HG02642 (cell line): ENCODE data around the gene SETD1B.
"Not testable (repeated sequence)": the region's sequence is repeated elsewhere in the genome, so short reads cannot be mapped to it uniquely, and the experiment has no call there.

ENCODE experiments used
- ATAC-seq: cut with Tn5 transposase; IDR thresholded peaks from one replicate; pipeline ENCODE4 v1.9.1; 2021; ENCODE audit warnings: mild to moderate bottlenecking; ENCODE audit not compliant: unreplicated experiment, poor library complexity

Gene SETD1B

DNA sequence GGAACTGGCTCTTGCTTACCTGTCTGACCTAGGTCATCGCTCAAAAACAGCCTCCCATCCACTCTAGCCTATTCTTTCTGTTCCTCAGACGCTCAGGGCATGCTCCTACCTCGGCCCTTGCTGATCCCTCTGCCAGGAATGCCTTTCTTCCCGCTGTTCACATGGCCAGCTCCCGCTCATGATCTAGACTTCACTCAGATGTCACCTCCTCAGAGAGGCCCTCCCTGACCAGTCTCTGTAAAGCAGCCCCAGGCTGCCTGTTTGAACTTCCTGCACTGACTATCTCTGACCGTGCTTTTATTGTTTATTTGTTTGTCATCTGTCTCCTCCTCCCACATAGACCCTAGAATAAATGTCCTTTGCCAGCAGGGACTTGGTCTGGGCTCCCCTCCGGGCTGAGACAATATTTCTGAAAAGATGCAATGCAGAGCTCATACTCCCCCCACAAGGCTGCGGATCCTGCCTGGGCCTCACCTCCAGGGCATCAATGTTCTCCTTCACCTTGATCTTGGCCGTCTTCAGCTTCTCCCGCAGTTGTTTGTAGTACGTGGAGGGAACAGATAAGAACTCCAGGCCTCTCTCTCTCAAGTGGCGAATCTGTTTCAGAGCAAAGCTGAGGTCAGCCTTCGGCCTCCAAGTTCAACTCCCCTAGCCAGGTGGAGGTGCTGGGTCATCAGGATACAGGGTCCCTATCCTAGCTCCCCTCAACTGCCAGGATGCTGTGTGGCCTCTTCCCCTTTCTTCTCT is 39.6 kb downstream of the SETD1B start:
- ATAC-seq = no peak

DNA sequence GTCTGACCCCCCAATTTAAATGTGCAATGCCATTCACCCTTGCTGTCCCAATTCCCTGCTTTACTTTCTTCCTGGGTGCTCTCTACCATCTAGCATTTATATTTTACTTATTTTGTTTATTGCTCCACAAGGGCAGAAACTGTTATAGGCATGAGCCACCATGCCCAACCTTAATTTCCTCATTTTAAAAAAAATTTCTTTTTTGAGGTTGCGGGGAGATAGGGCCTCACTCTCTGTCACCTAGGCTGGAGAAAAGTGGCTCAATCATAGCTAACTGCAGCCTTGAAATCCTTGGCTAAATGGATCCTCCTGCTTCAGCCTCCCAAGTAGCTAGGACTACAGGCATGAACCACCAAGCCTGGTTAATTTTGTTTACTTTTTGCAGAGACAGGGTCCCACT is 41.9 kb downstream of the SETD1B start:
- ATAC-seq = no peak

- no peak for ATAC-seq
Observed at GRCh38 chr12:121849211-121849610, 45.4 kb downstream of the SETD1B start.

GRCh38 chr12:121849665-121850064 is 45.9 kb downstream of the SETD1B start:
- no peak for ATAC-seq

DNA sequence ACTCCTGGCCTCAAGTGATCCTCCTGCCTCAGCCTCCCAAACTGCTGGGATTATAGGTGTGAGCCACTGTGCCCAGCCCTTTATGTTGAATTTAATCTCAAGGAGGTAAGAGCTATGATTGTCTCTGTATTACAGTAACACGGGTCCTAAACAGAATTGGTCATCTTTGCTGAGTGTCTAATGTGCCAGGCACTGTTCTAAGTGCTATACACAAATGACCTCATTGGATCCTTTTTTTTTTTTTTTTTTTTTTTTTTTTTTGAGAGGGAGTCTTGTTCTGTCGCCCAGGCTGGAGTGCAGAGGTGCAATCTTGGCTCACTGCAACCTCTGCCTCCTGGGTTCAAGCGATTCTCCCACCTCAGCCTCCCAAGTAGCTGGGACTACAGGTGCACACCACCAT is 48.6 kb downstream of the SETD1B start:
- not testable (repeated sequence) for ATAC-seq

GRCh38 chr12:121857322-121858246 is 53.8 kb downstream of the SETD1B start:
- no peak for ATAC-seq

DNA sequence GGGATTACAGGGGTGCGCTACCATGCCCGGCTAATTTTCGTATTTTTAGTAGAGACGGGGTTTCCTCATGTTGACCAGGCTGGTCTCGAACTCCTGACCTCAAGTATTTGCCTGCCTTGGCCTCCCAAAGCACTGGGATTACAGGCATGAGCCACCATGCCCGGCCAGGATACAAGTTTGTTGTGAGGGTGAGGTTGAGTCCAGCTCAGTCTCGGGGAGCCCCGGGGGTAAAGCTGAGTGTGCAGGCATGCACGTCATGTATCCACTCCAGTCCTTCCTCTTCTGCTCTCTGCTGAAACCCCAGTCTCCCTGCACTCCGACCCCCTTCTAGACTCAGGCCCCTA is 54.5 kb downstream of the SETD1B start:
- ATAC-seq = no peak

GRCh38 chr12:121858662-121859572 is 55.1 kb downstream of the SETD1B start, which contains the start of gene HPD:
Gene HPD, minus strand, starts transcription at chr12:121858859. Its CDS starts 36 bp downstream, at chr12:121858823.
- no peak for ATAC-seq

DNA sequence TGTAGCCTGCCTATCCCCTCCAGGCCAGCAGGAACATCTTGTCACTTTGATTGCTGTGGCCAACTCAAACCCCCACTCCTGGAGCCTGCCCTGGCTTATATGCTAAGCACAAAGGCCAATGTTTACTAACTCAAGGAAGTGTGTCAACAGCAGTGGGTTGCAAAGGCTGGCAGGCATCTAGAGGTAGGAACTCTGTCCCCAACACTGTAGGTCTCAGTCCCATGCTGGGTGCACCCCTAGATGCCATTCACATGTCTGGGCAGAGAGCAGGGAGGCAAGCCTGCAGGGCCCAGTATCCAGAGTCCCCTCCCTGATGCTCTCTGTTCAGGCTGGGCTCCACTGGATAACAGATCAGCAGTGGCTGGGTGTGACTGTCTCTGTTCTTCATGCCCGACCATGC is 56.4 kb downstream of the SETD1B start:
- no peak for ATAC-seq

GRCh38 chr12:121860699-121861098 is 56.9 kb downstream of the SETD1B start:
- ATAC-seq = not testable (repeated sequence)

- ATAC-seq = no peak
Observed at GRCh38 chr12:121861636-121862254, 57.9 kb downstream of the SETD1B start.

GRCh38 chr12:121866331-121866730 is 62.5 kb downstream of the SETD1B start:
- ATAC-seq = no peak

GRCh38 chr12:121869229-121869628 is 65.4 kb downstream of the SETD1B start:
- ATAC-seq = not testable (repeated sequence)

- no peak for ATAC-seq
Observed at GRCh38 chr12:121871467-121871866, 67.7 kb downstream of the SETD1B start.

- no peak for ATAC-seq
Observed at GRCh38 chr12:121872546-121873215, 68.9 kb downstream of the SETD1B start.

- ATAC-seq = no peak
Observed at GRCh38 chr12:121873216-121873569, 69.4 kb downstream of the SETD1B start.

DNA sequence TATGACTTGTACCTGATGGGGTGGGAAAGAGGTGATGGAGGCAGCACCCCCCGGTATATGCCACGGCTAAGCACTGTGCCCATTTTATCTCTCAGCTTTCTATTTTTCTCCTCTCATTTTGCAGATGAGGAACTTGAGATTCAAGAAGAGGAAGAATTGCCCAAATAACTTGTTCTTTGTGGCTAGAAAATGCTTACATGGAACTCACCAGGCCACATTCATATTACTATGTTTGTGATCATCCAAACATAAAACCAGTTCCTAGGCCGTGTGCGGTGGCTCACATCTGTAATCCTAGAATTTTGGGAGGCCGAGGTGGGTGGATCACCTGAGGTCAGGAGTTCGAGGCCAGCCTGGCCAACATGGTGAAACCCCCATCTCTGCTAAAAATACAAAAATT is 70.3 kb downstream of the SETD1B start:
- ATAC-seq = no peak

DNA sequence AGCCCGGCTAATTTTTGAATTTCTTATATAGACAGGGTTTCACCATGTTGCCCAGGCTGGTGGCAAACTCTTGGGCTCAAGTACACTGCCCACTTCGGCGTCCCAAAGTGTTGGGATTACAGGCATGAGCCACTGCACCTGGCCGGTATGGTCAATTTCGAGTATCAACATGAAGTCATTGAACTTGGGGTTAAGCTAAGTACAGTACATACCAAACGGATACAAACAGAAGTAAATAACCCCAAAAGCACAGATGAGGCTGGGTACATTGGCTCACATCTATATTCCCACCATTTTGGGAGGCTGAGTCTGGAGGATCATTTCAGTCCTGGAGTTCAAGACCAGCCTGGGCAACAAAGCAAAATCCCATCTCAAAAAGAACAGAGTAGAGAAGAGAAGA is 71.8 kb downstream of the SETD1B start:
- no peak for ATAC-seq

DNA sequence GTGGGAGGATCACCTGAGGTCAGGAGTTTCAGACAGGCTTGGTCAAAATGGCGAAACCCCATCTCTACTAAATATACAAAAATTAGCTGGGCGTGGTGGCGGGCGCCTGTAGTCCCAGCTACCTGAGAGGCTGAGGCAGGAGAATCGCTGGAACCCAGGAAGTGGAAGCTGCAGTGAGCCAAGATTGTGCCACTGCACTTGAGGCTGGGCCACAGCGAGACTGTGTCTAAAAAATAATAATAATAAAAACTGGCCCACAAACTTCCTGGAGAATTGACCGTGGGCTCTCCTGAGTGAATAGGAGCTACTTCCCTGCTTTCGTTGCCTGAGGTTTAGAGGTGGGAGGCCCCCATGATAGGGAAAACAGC is 72.3 kb downstream of the SETD1B start:
- ATAC-seq = not testable (repeated sequence)
